Fibroblast of gingiva (primary cell): ENCODE results near the gene PYCARD.
"Not testable (repeated sequence)": the region's sequence is repeated elsewhere in the genome, so short reads cannot be mapped to it uniquely, and the experiment has no call there.

ENCODE experiments used
- DNase-seq: peaks from one replicate; pipeline ENCODE4 v3.0.0-alpha.2; 2011; ENCODE audit warnings: low read depth

Gene PYCARD

DNA sequence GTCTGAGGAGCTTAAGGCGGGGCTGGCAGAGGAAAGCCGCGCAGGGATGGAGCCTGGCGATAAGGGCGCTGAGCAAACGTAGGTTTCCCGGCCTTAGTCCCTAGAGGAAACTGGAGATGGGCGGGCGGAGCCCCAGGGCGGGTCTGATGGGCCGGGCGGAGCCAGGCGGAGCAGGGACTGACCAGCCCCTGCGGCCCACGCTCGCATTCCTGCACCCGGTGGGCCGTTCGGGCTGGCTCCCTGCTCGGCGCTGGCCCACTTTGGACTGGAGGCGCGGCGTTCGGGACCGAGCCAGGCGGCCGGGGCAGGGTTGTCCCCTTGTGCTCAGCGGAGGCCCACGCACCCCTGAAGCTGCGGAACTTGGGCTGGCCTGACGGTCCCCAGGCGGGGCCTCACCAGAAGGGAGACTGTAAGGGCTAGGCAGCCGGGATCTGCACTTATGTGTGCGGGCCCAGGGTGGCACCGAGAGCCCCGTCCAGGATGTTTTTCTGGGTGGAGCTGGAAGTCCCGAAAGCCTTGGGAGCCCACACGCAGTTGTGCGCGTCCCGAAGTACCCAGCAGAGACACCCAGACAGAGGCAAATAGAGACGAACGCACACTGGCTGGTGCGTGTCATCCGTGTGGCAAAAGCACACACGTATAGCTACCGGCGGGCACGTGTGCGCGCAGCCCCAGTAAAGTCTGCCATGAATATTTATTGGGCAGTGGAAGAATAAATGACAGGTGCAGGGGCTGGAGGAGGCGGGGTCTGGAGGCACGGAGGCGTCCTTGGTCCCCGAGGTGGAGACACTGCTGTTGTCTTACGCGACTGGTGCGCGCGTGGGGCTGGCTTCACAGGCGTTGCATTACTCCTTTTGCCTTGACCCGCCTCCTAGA is 13.0 kb upstream of the PYCARD start:
- DNase-seq, result peak; percentile 51

DNA sequence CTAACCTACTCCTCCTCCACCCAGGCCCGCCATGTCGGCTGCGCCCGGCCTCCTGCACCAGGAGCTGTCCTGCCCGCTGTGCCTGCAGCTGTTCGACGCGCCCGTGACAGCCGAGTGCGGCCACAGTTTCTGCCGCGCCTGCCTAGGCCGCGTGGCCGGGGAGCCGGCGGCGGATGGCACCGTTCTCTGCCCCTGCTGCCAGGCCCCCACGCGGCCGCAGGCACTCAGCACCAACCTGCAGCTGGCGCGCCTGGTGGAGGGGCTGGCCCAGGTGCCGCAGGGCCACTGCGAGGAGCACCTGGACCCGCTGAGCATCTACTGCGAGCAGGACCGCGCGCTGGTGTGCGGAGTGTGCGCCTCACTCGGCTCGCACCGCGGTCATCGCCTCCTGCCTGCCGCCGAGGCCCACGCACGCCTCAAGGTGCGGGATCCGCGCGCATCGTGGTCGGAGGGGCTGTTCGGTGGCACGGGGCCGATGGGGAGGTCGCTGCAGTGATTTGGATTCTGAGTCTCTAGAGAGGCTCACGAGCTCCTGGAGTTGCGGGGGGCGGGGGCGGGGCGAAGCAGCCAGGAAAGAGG is 12.2 kb upstream of the PYCARD start:
- no peak for DNase-seq

DNA sequence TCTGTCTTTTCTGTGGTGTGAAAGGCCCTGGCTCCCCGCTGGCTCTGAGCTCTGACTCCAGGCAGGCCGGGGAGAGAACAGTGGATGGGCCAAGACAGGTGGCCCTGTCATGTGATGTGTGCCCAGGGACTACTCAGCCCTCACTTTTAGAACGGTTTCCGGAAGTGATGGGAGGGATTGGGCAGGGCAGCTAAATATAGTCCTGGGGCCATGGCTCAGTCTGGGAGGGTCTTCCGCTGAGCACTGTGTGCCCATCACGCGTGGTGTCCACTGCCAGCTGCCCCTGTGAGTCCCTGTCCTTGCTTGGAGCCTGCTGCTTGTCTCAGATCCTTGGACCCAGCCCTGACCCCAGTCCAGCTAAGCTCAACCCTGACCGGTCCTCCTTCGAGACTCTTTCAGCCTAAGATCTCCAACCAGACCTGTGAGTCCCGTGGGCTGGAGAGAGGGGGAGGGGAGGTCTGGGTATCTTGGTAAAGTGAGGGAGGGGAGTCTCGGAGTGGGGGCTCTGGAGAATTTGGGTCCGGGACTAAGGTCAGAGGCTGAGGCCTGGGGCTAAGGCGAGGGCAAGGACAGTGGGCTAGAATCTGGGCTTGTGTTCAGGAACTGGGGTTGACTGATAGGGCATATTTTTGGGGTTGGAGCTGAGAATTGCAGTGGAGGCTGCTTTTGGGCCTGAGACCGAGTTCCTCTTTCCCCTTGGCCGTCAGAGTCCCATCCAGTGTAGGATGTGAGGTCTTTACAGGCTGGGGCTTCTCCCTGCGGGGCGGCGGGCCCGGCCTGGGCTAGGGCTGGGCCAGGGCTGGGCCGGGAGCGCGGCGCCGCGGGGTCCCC is 11.5 kb upstream of the PYCARD start, which contains the start of gene TRIM72:
Gene TRIM72 (plus strand): TSS at position 243 of the 831 bp plus-strand sequence. CDS start 620 bp downstream, outside the sequence.
- DNase-seq, result no peak

DNA sequence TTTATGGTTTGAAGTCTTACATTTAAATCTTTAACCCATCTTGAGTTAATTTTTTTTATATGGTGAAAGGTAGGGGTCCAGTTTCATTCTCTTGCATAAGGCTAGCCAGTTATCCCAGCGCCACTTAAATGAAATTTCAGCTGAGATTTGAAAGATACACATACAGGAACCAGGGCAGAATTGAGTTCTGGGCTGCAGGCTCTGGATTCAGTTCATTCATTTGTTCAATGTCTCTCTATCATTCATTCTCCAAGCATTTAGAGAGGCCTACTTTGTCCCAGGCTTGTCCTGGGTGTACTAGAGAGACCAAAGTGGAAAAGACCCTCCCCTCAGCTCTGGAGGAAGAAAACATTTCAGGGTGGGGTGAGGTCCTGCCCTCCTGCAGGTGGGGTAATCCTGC is 10.8 kb upstream of the PYCARD start:
- no peak for DNase-seq

DNA sequence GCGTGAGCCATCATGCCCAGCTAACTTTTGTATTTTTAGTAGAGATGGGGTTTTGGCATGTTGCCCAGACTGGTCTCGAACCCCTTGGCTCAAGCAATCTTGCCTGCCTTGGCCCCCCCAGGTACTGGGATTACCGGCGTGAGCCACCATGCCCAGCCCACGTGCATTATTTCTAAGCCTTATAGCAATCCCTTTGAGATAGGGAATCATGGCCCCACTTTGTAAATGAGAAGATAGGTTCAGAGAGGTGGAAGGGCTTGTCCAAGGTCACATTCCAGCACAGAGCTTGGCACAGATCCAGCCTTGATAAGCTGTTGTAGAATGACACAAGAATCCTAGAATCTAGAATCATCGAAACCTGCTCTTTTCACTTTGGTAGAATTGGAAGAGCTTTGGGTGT is 4.2 kb upstream of the PYCARD start:
- DNase-seq, result no peak

DNA sequence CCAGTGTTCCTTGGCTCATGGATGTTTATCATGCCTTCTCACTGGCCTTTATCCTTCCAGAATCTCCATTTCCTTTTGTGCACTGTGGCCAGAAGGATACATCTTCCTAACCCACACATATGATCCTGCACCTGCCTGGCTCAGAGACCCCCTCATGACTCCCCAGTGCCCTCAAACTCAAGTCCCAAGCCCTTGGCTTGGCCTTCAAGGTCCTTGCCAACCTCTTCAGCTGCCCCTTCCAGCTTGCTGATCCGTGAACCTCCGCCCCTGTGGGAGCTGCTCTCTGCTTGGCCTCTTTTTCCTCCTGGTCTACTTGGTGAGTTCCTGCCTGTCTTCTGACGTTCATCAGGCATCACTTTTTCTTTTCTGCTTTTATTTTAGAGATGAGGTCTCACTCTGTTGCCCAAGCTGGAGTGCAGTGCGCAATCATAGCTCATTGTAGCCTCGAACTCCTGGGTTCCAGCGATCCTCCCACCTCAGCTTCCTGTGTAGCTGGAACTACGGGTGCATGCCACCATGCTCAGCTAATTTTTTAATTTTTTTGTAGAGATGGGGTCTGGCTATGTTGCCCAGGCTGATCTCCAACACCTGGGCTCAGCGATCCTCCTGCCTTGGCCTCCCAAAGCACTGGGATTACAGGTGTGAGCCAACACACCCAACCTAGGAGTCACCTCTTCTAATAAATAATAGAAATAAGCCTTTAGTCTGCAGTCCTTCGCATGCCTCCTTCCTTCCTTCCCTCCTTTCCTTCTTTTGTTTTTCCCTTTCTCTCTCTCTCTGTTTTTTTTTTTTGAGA is 2.5 kb upstream of the PYCARD start:
- no peak for DNase-seq

DNA sequence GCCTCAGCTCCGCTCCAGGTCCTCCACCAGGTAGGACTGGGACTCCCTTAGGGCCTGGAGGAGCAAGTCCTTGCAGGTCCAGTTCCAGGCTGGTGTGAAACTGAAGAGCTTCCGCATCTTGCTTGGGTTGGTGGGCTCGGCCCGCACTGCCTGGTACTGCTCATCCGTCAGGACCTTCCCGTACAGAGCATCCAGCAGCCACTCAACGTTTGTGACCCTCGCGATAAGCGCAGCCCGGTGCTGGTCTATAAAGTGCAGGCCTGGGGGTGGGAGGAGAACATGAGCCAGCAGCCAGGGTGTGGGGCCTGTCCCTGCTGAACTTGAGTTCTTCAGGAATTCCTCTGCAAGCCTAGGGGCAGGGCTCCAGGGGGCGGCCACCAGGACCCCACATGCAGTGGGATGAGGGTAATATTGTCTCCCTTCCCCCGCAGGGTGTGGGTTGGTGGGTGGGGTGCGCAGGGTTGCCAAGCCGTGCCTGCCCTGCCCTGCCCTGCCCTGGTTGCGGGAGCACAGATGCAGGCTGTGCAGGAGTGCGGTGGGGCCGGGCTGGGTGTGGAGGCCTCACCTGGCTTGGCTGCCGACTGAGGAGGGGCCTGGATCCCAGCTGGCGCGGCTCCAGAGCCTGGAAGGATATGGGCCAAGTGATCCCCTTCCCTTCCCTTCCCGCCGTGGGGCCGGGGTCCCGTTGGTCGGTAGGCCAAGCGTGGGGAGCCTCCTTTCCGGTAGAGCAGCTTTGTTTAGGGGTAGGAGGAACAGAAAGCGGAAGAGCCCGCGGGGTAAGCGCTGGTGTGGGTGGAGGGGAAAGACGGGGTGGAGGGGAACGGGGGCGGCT is 762 bp downstream of the PYCARD start:
- no peak for DNase-seq

DNA sequence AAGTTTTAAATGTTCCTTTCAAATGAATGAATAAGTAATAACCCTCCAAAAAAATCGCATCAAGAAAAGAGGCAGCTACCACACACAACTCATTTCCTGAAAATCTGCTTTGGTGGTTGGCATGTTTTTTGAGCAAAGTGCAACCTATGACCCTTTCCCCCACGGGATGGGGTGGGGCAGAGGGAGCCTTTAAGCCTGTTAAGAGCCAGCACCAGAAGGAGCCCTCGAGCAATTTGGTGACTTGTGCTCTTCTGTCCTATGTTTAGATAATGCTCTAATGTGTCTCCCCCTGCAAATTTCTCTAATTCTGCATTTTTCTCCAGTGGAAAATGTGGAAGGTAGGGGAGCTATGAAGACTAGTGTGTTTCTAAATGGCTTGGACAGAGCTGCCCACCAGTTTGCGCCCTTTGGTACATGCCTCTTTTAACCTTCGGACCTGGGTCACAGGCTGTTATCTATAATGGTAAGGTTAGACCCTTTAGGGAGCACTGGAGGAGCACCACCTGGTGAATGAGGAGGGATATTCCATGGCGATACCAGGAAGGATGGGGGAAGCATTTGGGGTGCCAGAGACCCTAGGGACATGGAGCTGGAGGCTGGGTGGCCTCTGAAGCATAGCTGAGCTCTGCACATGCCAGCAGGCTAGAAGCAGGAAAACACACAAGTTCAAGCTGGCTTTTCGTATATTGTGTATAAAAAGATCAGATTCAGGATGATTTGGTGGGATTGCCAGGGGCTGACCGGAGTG is 1.6 kb downstream of the PYCARD start:
- DNase-seq, result peak; percentile 48

DNA sequence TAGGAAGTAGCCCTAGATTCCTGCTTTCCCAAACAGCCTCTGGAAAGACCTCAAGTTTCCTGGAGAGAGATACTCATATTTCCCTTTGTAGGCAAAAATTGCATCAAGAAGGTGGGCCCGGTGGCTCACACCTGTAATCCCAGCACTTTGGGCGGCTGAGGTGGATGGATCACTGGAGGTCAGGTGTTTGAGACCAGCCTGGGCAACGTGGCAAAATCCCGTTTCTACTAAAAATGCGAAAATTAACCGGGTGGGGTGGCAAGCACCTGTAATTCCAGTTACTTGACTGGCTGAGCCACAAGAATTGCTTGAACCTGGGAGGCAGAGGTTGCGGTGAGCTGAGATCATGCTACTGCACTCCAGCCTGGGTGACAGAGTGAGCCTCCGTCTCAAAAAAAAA is 2.4 kb downstream of the PYCARD start:
- DNase-seq, result not testable (repeated sequence)

DNA sequence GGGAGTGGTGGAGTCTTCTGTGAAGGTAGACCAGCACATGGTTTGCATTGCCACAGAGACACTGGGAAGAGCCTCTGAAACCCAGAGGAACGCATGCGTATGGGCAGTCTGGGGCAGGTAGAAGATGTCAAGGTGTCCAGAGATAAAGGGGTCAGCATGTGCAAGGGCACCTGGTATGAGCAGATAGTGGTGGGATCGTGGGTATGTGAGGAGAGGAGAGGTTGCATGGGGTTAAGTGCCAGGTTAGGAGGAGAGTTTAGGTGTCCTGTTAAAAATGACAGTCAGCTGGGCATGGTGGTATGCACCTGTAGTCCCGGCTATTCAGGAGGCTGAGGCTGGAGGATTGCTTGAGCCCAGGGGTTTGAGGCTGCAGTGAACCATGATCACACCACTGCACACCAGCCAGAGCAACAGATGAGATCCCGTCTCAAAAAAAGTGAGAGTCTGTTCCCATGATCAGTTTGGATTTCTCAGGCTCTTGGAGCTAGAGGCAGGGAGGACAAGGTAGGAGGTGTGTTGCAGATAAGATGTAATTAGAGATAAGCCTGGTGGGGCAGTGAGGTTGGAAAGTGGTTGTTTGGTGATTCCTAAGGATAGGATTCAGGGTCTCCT is 3.0 kb downstream of the PYCARD start:
- DNase-seq, result no peak

DNA sequence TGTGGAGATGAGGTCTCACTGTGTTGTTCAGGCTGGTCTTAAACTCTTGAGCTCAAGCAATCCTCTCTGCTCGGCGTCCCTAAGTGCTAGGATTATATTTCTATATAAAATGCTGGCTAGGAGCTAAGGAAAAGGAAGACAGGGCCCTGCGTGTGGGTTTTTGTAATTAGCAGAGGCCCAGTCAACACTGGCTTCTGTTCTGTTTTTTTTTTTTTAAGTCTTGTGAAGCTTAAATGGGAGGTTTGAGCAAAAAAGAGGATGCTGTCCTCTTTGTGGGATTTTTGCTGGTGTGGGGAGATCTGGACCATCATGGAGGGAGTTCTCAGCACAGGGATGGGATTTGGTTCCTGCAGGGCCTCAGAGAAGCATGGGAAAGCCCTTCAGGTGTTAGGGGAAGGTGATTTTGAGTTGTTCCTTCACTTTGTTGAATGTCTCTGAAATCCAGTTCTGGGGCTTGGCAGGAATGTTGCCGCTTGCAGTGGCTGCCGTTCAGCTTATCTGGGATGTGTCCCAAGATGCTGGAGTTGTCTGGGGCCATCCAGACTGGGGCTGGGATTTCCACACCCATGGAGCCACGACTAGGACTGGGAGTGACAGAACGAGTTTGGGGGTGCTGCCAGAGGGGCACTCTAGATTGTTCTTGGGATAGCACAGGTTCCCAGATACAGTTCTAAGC is 4.2 kb downstream of the PYCARD start:
- no peak for DNase-seq

DNA sequence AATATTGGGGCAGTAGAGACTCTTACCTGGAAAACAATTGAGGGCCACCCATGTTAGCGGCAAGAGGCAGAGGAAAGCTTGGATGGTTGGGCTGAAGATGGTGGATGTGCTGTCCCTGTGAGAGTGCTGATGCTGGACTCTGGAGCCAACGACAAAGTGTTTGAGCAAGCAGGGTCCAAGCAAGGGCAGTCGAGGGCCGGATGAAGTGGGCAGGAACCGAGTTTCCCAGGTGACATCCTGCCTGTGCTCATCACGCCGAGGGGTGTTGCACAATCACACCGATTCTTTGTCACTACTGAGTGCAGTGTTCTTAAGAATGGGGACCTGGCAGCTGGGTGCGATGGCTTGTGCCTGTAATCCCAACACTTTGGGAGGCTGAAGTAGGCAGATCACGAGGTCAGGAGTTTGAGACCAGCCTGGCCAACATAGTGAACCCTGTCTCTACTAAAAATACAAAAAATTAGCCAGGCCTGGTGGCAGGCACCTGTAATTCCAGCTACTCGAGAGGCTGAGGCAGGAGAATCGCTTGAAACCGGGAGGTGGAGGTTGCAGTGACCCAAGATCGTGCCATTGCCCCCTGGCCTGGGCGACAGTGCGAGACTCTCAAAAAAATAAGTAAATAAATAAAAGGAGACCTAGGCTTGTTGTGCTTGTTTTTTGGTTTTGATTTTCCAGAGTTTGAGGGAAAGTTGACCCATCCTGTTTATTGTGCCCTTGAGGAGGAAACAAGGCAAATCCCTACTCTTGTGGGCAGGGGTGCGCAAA is 6.1 kb downstream of the PYCARD start:
- DNase-seq, result no peak

DNA sequence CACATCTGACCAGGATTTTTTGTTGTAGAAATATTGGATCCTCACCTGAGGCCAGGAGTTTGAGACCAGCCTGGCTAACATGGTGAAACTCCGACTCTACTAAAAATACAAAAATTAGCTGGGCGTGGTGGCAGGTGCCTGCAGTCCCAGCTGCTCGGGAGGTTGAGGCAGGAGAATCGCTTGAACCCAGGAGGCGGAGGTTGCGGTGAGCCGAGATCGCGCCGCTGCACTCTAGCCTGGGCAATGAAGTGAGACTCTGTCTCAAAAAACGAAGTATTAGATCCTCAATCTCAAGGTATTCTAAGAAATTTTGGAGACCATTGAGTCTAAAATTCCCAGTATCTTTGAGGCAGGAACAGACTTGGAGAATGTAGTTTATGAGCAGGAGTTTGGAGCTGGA is 6.7 kb downstream of the PYCARD start:
- DNase-seq, result not testable (repeated sequence)

DNA sequence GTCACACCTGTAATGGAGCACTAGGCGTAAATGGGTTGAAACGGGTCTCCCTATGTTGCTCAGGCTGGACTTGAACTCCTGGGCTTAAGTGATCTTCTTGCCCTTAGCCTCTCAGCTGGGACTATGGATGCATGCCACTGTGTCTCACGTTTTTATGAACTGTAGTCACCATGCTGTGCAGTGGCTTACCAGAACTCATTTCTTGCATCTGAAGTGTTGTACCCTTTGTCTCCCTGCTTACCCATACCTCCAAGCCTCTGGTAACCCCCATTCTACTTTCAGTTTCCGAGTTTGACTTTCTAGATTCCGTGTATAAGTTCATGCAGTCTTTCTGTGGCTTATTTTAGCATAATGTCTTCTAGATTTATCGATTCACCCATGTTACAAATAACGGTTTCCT is 7.7 kb downstream of the PYCARD start:
- DNase-seq, result no peak

DNA sequence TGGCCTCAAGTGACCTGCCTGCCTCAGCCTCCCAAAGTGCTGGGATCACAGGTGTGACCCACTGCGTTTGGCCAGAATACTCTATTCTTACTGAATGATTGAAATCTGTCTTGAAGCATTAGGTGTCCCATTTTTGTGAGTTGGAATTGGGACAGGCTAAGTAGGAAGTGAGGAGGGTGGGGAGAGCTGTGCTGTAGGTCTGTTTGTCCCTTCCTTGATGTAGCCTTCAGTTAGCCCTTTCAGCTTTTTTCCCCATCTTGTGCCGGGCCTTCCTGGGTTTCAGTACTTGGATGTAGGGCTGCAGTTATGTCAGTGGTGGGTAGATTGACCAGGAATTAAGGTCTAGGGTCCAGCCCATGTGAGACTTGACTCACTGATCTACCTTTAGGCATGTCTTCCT is 8.7 kb downstream of the PYCARD start:
- DNase-seq, result no peak

DNA sequence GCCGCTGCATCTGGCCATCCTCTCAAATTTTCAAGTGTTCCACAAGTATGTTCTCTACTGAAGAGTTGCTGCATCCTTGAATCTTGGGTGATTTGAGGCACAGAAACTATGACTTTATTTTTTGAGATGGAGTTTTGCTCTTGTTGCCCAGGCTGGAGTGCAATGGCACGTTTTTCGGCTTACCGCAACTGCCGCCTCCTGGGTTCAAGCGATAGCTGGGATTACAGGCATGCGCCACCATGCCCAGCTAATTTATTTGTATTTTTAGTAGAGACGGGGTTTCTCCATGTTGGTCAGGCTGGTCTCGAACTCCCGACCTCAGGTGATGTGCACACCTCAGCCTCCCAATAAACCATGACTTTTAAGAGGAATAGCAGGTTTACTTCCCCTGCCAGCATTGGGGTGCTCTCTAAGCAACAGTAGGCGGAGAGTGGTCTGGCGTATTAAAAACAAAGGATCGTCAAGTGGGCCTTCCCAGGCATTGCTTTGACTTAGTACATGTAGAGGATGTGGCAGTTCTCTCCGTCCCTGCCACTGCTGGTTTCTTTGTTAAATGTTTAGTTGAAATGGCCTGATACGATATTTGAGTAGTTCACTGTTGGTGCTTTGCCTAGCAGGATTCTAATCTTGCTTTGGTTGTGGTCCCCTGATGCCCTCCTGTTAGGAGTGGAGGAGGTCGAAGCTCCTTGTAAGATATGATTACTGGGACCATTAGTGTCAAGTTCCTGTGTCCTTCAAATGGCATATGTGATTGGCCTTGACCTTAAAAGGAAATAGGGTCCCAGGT is 9.5 kb downstream of the PYCARD start:
- no peak for DNase-seq

DNA sequence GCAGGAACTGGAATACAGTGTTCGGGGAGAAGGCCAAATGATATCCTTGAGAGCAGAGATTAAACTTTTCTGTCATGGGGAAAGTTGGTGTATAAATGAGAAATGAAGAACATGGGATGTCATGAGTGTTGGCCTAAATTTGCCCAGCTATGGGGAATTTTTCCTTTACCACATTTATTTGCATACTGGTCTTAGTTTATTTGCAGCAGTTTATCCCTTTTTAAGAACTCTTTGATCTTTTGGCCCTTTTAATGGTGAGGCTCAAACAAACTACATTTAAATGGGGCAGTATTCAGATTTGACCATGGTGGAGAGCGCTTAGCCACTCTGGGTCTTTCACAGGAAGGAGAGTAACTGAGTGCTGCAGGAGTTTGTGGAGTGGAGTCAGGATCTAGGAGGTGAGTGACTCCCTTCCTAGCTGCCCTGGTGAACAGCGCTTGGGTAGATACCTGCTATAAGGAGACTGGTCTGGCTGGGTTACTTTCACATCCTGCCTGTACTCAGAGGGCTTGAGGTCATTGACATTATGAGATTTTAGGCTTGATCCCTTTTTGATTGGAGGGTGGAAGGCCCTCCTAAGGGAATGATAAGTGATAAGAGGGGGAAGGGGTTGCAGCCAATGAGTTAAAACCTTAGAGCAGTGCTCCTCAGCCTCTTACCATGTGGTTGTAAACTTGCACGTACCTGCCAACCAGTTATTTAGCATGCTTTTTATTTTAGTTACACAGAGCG is 10.7 kb downstream of the PYCARD start:
- DNase-seq, result no peak
